Activated T-helper 2 cell treated with anti-CD3 and anti-CD28 coated beads, Interferon-gamma antibody, Interleukin-2, Interleukin-4, amounts not matched to agents 10 μg/mL and 5 μg/mL and 100 μg/mL, durations not matched to agents 14 hours and 24 hours and 36 hours (primary cell): ENCODE measurements around the gene DSC1. TPM values are rescaled to one million over a fixed set of nuclear protein-coding genes. Genes with fewer than 3 reads are reported as not detected.
"Not testable (repeated sequence)": the region's sequence is repeated elsewhere in the genome, so short reads cannot be mapped to it uniquely, and the experiment has no call there.

ENCODE experiments used
- DNase-seq: peaks from one replicate; pipeline ENCODE4 v3.0.0; 2021; ENCODE audit warnings: low spot score
- H3K27ac Mint-ChIP-seq: one replicate; pipeline ENCODE4 v1.8.0; 2021; ENCODE audit warnings: mixed read lengths
- H3K27me3 Mint-ChIP-seq: one replicate; pipeline ENCODE4 v1.8.0; 2021; ENCODE audit warnings: low read depth, mixed read lengths
- H3K36me3 Mint-ChIP-seq: one replicate; pipeline ENCODE4 v1.8.0; 2021; ENCODE audit warnings: low read depth, mixed read lengths
- H3K4me1 Mint-ChIP-seq: one replicate; pipeline ENCODE4 v1.8.0; 2021; ENCODE audit warnings: low read depth, mixed read lengths
- H3K4me3 Mint-ChIP-seq: one replicate; pipeline ENCODE4 v1.8.0; 2021; ENCODE audit warnings: low read depth, mild to moderate bottlenecking, moderate library complexity, mixed read lengths
- H3K9me3 Mint-ChIP-seq: one replicate; pipeline ENCODE4 v1.8.0; 2021; ENCODE audit warnings: mixed read lengths
- intact Hi-C: fragments of 100-400 bp; cut with micrococcal nuclease; formaldehyde crosslinking; loops from one replicate; pipeline ENCODE4 v1.15.1; 2023
- total RNA-seq: library from RNA; stranded (reverse); gene quantifications from 2 replicates; pipeline ENCODE4 v1.2.3, GENCODE V29; 2022

The DSC1 gene
- total RNA-seq, 1 donor from 2014 or later: not detected

GRCh38 chr18:31156821-31157763, 5.6 kb downstream of the DSC1 start:
- Mint-ChIP-seq H3K9me3 (peaks cover 8% of the 10 kb centered on the region), H3K27ac (no peak overlapping the region), H3K36me3 (no peaks in the 10 kb centered on the region), H3K27me3 (no peaks in the 10 kb centered on the region), H3K4me3 (no peak overlapping the region), H3K4me1 (no peaks in the 10 kb centered on the region)
- no peak for DNase-seq
- intact Hi-C loops: no loop called here

GRCh38 chr18:31155498-31155897, 7.2 kb downstream of the DSC1 start:
- Mint-ChIP-seq H3K36me3 (no peaks in the 10 kb centered on the region), H3K27ac (no peak overlapping the region), H3K4me3 (no peak overlapping the region), H3K27me3 (no peaks in the 10 kb centered on the region), H3K4me1 (no peaks in the 10 kb centered on the region), H3K9me3 (peaks cover 8% of the 10 kb centered on the region)
- intact Hi-C loops: no loop called here
- no peak for DNase-seq

GRCh38 chr18:31154181-31154580, 8.5 kb downstream of the DSC1 start:
- Mint-ChIP-seq H3K36me3 (no peaks in the 10 kb centered on the region), H3K9me3 (peaks cover 8% of the 10 kb centered on the region), H3K27ac (no peak overlapping the region), H3K4me3 (no peak overlapping the region), H3K27me3 (no peaks in the 10 kb centered on the region), H3K4me1 (no peaks in the 10 kb centered on the region)
- intact Hi-C loops: no loop called here
- DNase-seq: no peak

- DNase-seq: no peak
- intact Hi-C loops: no loop called here
- H3K4me1 Mint-ChIP-seq: no peaks in the 10 kb centered on the region
- no peak overlapping the region for H3K27ac Mint-ChIP-seq
- H3K27me3 Mint-ChIP-seq: no peaks in the 10 kb centered on the region
- H3K9me3 Mint-ChIP-seq: peaks cover 4% of the 10 kb centered on the region
- H3K4me3 Mint-ChIP-seq: no peak overlapping the region
- no peaks in the 10 kb centered on the region for H3K36me3 Mint-ChIP-seq
Observed at GRCh38 chr18:31149351-31149750, 13.3 kb downstream of the DSC1 start.

- no peak overlapping the region for H3K4me3 Mint-ChIP-seq
- no peaks in the 10 kb centered on the region for H3K36me3 Mint-ChIP-seq
- no peaks in the 10 kb centered on the region for H3K27me3 Mint-ChIP-seq
- DNase-seq: no peak
- H3K27ac Mint-ChIP-seq: no peak overlapping the region
- intact Hi-C loops: no loop called here
- H3K9me3 Mint-ChIP-seq: peaks cover 1% of the 10 kb centered on the region
- no peaks in the 10 kb centered on the region for H3K4me1 Mint-ChIP-seq
Observed at GRCh38 chr18:31148600-31148999, 14.1 kb downstream of the DSC1 start.

GRCh38 chr18:31146809-31147208, 15.8 kb downstream of the DSC1 start:
- no peaks in the 10 kb centered on the region for H3K27me3 Mint-ChIP-seq
- intact Hi-C loops: no loop called here
- H3K36me3 Mint-ChIP-seq: no peaks in the 10 kb centered on the region
- no peak overlapping the region for H3K27ac Mint-ChIP-seq
- DNase-seq: no peak
- no peak overlapping the region for H3K4me3 Mint-ChIP-seq
- no peaks in the 10 kb centered on the region for H3K9me3 Mint-ChIP-seq
- no peaks in the 10 kb centered on the region for H3K4me1 Mint-ChIP-seq

- no peaks in the 10 kb centered on the region for H3K4me1 Mint-ChIP-seq
- H3K27ac Mint-ChIP-seq: no peak overlapping the region
- H3K4me3 Mint-ChIP-seq: no peak overlapping the region
- H3K27me3 Mint-ChIP-seq: no peaks in the 10 kb centered on the region
- no peaks in the 10 kb centered on the region for H3K36me3 Mint-ChIP-seq
- H3K9me3 Mint-ChIP-seq: no peaks in the 10 kb centered on the region
- no peak for DNase-seq
- intact Hi-C loops: no loop called here
Observed at GRCh38 chr18:31143025-31143424, 19.6 kb downstream of the DSC1 start.

- Mint-ChIP-seq H3K27ac (no peak overlapping the region), H3K27me3 (no peaks in the 10 kb centered on the region), H3K36me3 (no peaks in the 10 kb centered on the region), H3K4me1 (no peaks in the 10 kb centered on the region), H3K9me3 (peaks cover 5% of the 10 kb centered on the region), H3K4me3 (no peak overlapping the region)
- intact Hi-C loops: no loop called here
- no peak for DNase-seq
Observed at GRCh38 chr18:31138709-31139108, 23.9 kb downstream of the DSC1 start.

GRCh38 chr18:31134988-31135529, 27.6 kb downstream of the DSC1 start:
- H3K9me3 Mint-ChIP-seq: peaks cover 5% of the 10 kb centered on the region
- no peaks in the 10 kb centered on the region for H3K27me3 Mint-ChIP-seq
- intact Hi-C loops: no loop called here
- no peak overlapping the region for H3K27ac Mint-ChIP-seq
- H3K36me3 Mint-ChIP-seq: no peaks in the 10 kb centered on the region
- DNase-seq: no peak
- no peaks in the 10 kb centered on the region for H3K4me1 Mint-ChIP-seq
- H3K4me3 Mint-ChIP-seq: no peak overlapping the region

- Mint-ChIP-seq H3K9me3 (peaks cover 4% of the 10 kb centered on the region), H3K27ac (no peak overlapping the region), H3K27me3 (no peaks in the 10 kb centered on the region), H3K4me3 (no peak overlapping the region), H3K4me1 (no peaks in the 10 kb centered on the region), H3K36me3 (no peaks in the 10 kb centered on the region)
- intact Hi-C loops: no loop called here
- DNase-seq: no peak
Observed at GRCh38 chr18:31129398-31130115, 33.1 kb downstream of the DSC1 start.

GRCh38 chr18:31125878-31126277, 36.8 kb downstream of the DSC1 start:
- H3K36me3 Mint-ChIP-seq: no peaks in the 10 kb centered on the region
- no peak overlapping the region for H3K27ac Mint-ChIP-seq
- intact Hi-C loops: no loop called here
- no peaks in the 10 kb centered on the region for H3K4me1 Mint-ChIP-seq
- no peak overlapping the region for H3K4me3 Mint-ChIP-seq
- no peaks in the 10 kb centered on the region for H3K27me3 Mint-ChIP-seq
- no peak for DNase-seq
- H3K9me3 Mint-ChIP-seq: peaks cover 12% of the 10 kb centered on the region

- DNase-seq, H3K27me3 Mint-ChIP-seq, H3K4me1 Mint-ChIP-seq, H3K36me3 Mint-ChIP-seq, H3K27ac Mint-ChIP-seq, intact Hi-C loops, H3K4me3 Mint-ChIP-seq: not testable (repeated sequence)
- peaks cover 12% of the 10 kb centered on the region for H3K9me3 Mint-ChIP-seq
Observed at GRCh38 chr18:31123125-31123524, 39.5 kb downstream of the DSC1 start.

GRCh38 chr18:31120594-31120993, 42.1 kb downstream of the DSC1 start:
- Mint-ChIP-seq H3K4me1 (no peaks in the 10 kb centered on the region), H3K36me3 (no peaks in the 10 kb centered on the region), H3K4me3 (no peak overlapping the region), H3K9me3 (peaks cover 9% of the 10 kb centered on the region), H3K27ac (no peak overlapping the region), H3K27me3 (no peaks in the 10 kb centered on the region)
- DNase-seq: no peak
- intact Hi-C loops: no loop called here
